ENCODE results near the gene TGFBRAP1.

TGFBRAP1 gene

GRCh38 chr2:105235388-105236059, 94.0 kb downstream of the TGFBRAP1 start:
- DNase-seq = peak; percentile 37

GRCh38 chr2:105231232-105231619, 98.3 kb downstream of the TGFBRAP1 start:
- DNase-seq = no peak

DNA sequence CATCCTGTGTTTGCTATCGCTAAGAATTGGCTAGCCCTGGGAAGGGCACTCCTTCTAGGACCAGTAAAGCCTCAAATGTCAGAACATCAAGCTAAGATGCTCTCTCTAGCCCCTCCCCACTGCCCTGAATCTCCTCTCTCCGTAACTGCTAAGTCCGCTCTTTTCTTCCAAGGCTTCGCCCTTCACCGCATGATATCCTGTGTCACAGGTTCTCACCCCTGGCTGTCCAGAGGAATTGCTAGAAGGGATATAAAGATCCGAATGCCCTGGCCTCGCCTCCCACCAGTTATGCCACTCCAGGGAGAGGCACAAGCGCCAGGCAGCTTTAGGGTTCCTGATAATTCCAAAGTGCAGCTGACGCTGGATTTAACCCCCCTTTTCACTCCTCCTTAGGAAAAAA, 105.1 kb downstream of the TGFBRAP1 start:
- no peak for DNase-seq

GRCh38 chr2:105220604-105221003, 108.9 kb downstream of the TGFBRAP1 start:
- no peak for DNase-seq

DNA sequence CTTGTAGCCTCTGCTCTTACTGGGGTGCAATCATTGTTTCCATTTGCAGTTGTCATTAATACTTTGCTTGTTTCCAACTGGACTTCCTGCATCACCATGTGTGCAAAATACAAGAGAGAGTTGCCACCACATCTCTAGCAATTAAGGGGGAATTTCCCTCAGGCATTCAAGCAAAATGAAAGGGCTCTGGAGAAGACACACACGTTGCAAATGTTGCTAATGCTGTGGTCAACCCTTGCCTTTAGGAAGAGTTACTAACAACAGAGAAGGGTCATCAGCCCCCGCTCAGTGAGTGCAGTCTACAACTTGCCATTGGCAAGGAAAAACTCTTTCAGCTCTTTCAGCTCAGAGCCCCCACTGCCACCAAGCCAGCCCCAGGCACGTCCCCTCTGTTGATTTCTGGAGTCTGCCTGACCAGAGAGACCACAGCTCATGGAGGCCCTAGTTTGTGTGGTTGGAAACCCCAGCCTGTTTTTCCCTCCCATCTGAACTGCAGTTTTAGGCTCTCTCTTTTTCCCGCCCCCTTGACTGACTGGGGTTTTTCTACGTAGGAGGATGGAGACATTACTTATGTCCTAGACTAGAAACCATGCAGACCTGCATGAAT, 113.8 kb downstream of the TGFBRAP1 start:
- DNase-seq = no peak

Data from T-helper 9 cell (primary cell).